Retinal pigment epithelial cell (primary cell): ENCODE results near the gene MUS81.

ENCODE experiments used
- DNase-seq: peaks from one replicate; pipeline ENCODE4 v3.0.0-alpha.2; 2010; ENCODE audit warnings: low read depth
- H3K4me3 ChIP-seq: 2 replicates; pipeline ENCODE4 v1.5.1; 2011; ENCODE audit warnings: mild to moderate bottlenecking, low read length, control low read depth, moderate library complexity
- CTCF ChIP-seq: conservative IDR thresholded peaks from 2 replicates; pipeline ENCODE4 v1.5.1; 2011; ENCODE audit warnings: low read depth, low read length, control low read depth, inconsistent platforms

The MUS81 gene

GRCh38 chr11:65858681-65859087 lies 1.5 kb upstream of the MUS81 start:
- H3K4me3 ChIP-seq: peak overlapping the region; percentile 58
- DNase-seq: no peak
- no peak for TF ChIP-seq CTCF

GRCh38 chr11:65859095-65859811 lies 980 bp upstream of the MUS81 start:
- peak; percentile 92 for DNase-seq

GRCh38 chr11:65859812-65860277 lies 388 bp upstream of the MUS81 start:
- no peak for DNase-seq
- peak overlapping the region; percentile 90 for H3K4me3 ChIP-seq
- TF ChIP-seq CTCF: no peak

More at GRCh38 chr11:65859095-65859811, 980 bp upstream of the MUS81 start:
- peak; percentile 3 for TF ChIP-seq CTCF
- peak overlapping the region; percentile 90 for H3K4me3 ChIP-seq

- TF ChIP-seq CTCF: no peak
- no peak for DNase-seq
- peak overlapping the region; percentile 90 for H3K4me3 ChIP-seq
Measured at GRCh38 chr11:65861165-65861505, 902 bp downstream of the MUS81 start.

- TF ChIP-seq CTCF: no peak
- DNase-seq: no peak
- H3K4me3 ChIP-seq: peak overlapping the region; percentile 90
Measured at GRCh38 chr11:65861533-65862183, 1.4 kb downstream of the MUS81 start.

GRCh38 chr11:65862191-65862735 lies 2.0 kb downstream of the MUS81 start:
- peak overlapping the region; percentile 90 for H3K4me3 ChIP-seq
- DNase-seq: no peak
- no peak for TF ChIP-seq CTCF
